ENCODE results near the gene ATP6V1G1. TPM values are rescaled to one million over a fixed set of nuclear protein-coding genes. Genes with fewer than 3 reads are reported as not detected.

The ATP6V1G1 gene
- total and polyA plus RNA-seq, 2 of the 13 experiments (the other 11 are each of a cell fraction or from before 2014, with no cell fraction given), result 108 to 158 TPM

- no peak for TF ChIP-seq ZGPAT (CRISPR knock-in tag; IDR thresholded peaks at IDR 0.05)
- TF ChIP-seq HNRNPK (IDR thresholded peaks at IDR 0.05; ENCODE audit: low read depth, low read length, poor library complexity, severe bottlenecking), result no peak
These were observed 2.8 kb downstream of the ATP6V1G1 start (continued) for GRCh38 chr9:114590328-114590727.

GRCh38 chr9:114591291-114591787 is 3.8 kb downstream of the ATP6V1G1 start:
- intact Hi-C loops (cut with micrococcal nuclease; ENCODE audit: unreplicated experiment), result no loop called here
- 13% methylated on average over 5 of the region's 5 CpGs for WGBS (ENCODE audit: low lambda C conversion rate)
- POLR2A ChIA-PET, result interaction anchor here (0.6 to 3.3 kb wide), 7 partner anchors 9 to 186 kb away, joined by 3 to 15 read pairs (median 4); partner anchors contain the start of gene TMEM268
- peak; percentile 85 for DNase-seq (ENCODE audit: low spot score)
- no TSS peak for BruUV-seq (replicated peaks)
- peak; percentile 17; the same call in 2 of the 3 replicates for ATAC-seq
- Histone ChIP-seq H3K4me2 (ENCODE audit: low read depth, low read length) (peak overlapping the region; percentile 72), H3K9ac (ENCODE audit: insufficient read depth, low read depth, low read length) (peak overlapping the region; percentile 40), H3K36me3 (replicated peaks in 1 of 2; ENCODE audit: control insufficient read depth in 1 of 2, insufficient read depth in 2 of 2, low read length in 2 of 2) (peaks cover 17 to 44% of the 10 kb centered on the region in 2 experiments), H2AFZ (ENCODE audit: low read length) (no peak overlapping the region), H3K4me1 (ENCODE audit: insufficient read depth, low read length) (peaks cover 41% of the 10 kb centered on the region), H3K27ac (ENCODE audit: extremely low read length, insufficient read depth, low read length) (peak overlapping the region; percentile 74), H3K4me3 (replicated peaks in 1 of 3; ENCODE audit: insufficient read depth in 1 of 3, low read depth in 2 of 3, low read length in 3 of 3) (peak overlapping the region; percentile 21 to 56 (median 35); a peak in 4 of 6 replicates), H3K9me3 (ENCODE audit: low read length) (no peaks in the 10 kb centered on the region), H3K79me2 (ENCODE audit: insufficient read depth, low read length) (peaks cover 68% of the 10 kb centered on the region), H3K27me3 (ENCODE audit: control insufficient read depth in 1 of 2, insufficient read depth in 2 of 2, low read length in 2 of 2) (peaks cover 0 to 4% of the 10 kb centered on the region in 2 experiments; a peak in 2 of 5 replicates), H4K20me1 (ENCODE audit: insufficient read depth, low read length) (peaks cover 48% of the 10 kb centered on the region)
- in situ Hi-C loops (cut with HindIII; ENCODE audit: extremely low pct_ligation_motif_present, low pct_unique_long_range_greater_than_20kb), result no loop called here
- peak; percentile 59 for FAIRE-seq
- CTCF ChIA-PET (ENCODE audit: low intra/inter-chr PET ratio, low total read pairs), result no interaction called here
- TF ChIP-seq ZSCAN21 (CRISPR knock-in tag; IDR thresholded peaks at IDR 0.05; ENCODE audit: borderline replicate concordance), result no peak
- no peak for TF ChIP-seq ATF5 (CRISPR knock-in tag; IDR thresholded peaks at IDR 0.05; ENCODE audit: low read depth)
- no peak for TF ChIP-seq PCBP1 (IDR thresholded peaks at IDR 0.05; ENCODE audit: borderline replicate concordance, low read depth, low read length)
- no peak for TF ChIP-seq SOX6 (IDR thresholded peaks at IDR 0.05)
- peak; percentile 73 for TF ChIP-seq SOX6 (CRISPR knock-in tag; IDR thresholded peaks at IDR 0.05)
- no peak for TF ChIP-seq ZNF619 (CRISPR knock-in tag; IDR thresholded peaks at IDR 0.05)
- TF ChIP-seq HES4 (CRISPR knock-in tag; IDR thresholded peaks at IDR 0.05; ENCODE audit: borderline replicate concordance), result no peak
- no peak for TF ChIP-seq CCDC6 (CRISPR knock-in tag; IDR thresholded peaks at IDR 0.05)
- TF ChIP-seq SNAPC4 (CRISPR knock-in tag; IDR thresholded peaks at IDR 0.05), result no peak
- TF ChIP-seq ZNF749 (CRISPR knock-in tag; IDR thresholded peaks at IDR 0.05; ENCODE audit: borderline replicate concordance), result no peak
- no peak for TF ChIP-seq ZBTB49 (CRISPR knock-in tag; IDR thresholded peaks at IDR 0.05; ENCODE audit: borderline replicate concordance)
